NK-92 (cell line): Measurements from ENCODE around the gene AMH.
"Not testable (repeated sequence)": the region's sequence is repeated elsewhere in the genome, so short reads cannot be mapped to it uniquely, and the experiment has no call there.

Experiments
- DNase-seq: peaks from one replicate; lab custom pipeline; 2025; ENCODE audit not compliant: unreplicated experiment; lab: John Stamatoyannopoulos, UW

AMH gene

DNA sequence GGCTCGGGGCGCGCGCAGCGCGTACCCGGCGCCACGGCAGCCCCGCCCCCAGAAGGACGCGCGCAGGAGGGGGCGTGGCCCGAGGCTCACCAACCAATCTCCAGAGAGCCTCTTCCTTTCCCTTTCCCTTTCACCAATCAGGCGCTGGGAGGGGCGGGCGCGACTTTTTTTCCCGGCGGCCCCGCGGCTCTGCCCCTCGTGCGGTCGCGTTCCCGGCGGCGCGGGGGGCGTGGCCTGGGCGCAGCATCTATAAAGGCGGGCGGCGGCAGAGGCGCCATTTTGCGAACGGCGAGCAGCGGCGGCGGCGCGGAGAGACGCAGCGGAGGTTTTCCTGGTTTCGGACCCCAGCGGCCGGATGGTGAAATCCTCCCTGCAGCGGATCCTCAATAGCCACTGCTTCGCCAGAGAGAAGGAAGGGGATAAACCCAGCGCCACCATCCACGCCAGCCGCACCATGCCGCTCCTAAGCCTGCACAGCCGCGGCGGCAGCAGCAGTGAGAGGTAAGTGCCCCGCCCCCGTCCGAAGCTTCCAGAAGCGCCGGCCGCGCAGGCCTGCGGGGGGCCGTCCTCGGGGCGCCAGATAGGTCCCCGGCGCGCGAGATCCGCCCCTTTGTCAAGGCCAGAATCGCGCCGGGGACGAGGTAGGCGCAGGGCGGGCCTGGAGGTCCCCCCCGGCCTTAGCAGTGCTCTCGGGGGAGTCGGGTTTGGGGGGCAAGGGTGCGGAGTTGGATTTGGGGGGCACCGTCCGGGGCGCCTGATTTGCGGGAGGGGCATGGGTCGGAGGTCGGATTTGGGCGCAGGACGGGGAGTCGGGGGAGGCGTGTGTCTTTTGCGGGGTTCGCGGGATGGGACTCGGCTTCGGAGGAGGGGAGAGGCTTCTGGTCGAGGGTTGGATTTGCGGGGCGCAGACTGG is 20.4 kb downstream of the AMH start:
- DNase-seq = peak; percentile 76

DNA sequence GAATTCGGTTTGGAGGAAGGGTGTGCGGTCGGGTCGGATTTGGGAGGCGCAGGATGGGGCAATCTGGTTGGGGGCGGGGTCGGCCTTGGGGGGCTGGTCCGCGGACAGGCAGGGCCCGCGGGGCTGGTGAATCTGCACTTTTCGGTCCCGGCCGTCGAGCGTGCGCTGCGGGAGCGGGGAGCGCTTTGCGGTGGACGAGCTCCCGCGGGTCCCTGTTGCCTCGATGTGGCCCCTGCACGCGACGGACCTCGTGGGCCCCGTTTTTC is 21.0 kb downstream of the AMH start:
- no peak for DNase-seq

GRCh38 chr19:2270423-2271233 is 21.5 kb downstream of the AMH start:
- DNase-seq = no peak

- no peak for DNase-seq
Measured at GRCh38 chr19:2271234-2272103, 22.3 kb downstream of the AMH start.

- DNase-seq = no peak
Measured at GRCh38 chr19:2273356-2274184, 24.4 kb downstream of the AMH start.

- no peak for DNase-seq
Measured at GRCh38 chr19:2274185-2274711, 25.1 kb downstream of the AMH start.

- DNase-seq = no peak
Measured at GRCh38 chr19:2274931-2275535, 25.9 kb downstream of the AMH start.

DNA sequence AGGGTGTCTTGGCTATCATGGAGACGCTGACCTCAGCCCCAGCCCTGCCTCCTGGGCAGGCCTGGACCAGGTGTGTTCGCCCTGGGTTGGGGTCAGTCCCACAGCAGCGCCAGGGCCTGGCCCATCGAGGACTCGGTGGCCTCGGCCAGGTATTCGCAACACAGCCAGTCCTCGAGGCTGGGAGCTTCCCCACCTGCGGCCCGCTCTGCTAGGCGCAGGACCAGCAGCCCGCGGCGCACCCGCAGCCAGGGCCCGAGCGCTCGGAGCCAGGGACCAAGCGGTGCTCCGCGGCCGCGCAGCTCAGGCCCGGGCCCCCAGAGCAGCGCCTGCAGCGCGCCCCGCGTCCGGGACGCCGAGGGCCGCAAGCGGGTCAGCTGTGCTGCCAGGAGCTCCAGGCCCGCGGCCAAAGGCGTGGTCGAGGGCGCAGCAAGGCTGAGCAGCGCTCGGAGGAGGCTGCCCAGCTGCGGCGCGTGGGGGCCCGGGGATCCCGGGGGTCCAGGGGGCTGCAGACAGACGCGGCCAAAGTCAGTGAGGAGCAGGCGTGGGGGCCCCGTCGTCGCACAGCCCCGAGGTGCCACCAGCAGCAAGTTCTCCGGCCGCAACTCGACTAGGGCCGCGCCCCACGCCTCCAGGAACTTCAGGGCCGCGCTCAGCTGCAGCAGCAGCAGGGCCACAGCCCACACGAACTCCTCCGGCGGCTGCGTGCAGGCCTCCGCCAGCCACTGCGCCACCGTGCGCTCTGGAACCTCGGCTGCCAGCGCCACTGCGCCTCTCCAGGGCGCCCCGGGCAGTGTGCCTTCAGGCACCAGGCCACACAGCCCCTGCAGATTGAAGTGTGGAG is 26.7 kb downstream of the AMH start:
- no peak for DNase-seq

DNA sequence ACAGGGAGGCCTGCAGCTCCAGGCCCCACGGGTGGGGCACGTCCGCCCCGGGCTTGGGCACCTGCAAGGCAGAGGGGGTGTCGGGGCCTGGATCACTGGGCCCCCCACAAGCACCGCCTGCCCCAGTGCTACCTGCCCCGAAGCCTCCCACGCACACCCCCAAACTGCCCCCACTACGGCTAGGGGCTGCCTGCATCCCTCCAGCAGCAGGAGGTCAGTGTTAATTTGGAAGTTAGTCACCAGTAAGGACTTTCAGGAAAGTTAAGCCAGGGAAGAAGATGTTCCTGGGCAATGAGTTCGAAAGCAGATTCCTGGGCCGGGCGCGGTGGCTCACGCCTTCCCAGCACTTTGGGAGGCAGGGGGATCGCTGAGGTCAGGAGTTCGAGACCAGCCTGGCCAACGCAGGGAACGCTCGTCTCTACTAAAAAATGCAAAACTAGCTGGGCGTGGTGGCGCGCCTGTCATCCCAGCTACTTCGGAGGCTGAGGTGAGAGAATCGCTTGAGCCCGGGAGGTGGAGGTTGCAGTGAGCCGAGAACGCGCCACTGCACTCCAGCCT is 27.4 kb downstream of the AMH start:
- DNase-seq = no peak

DNA sequence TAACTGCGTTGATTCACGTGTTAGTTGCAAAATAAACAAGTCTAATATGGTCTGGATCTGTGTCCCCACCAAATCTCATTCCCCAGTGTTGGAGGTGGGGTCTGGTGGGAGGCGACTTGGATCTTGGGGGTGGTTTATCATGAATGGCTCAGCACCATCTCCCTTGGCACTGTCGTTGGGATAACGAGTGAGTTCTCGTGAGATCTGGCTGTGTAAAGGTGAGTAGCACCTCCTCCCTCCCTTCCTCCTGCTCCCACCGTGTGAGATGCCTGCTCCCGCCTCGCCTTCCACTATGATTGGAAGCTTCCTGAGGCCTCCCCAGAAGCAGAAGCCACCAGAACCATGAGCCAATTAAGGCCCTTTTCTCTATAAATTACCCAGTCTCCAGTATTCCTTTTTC is 28.0 kb downstream of the AMH start:
- no peak for DNase-seq

- DNase-seq = no peak
Measured at GRCh38 chr19:2278459-2279158, 29.5 kb downstream of the AMH start.

- DNase-seq = no peak
Measured at GRCh38 chr19:2280633-2281264, 31.6 kb downstream of the AMH start.

DNA sequence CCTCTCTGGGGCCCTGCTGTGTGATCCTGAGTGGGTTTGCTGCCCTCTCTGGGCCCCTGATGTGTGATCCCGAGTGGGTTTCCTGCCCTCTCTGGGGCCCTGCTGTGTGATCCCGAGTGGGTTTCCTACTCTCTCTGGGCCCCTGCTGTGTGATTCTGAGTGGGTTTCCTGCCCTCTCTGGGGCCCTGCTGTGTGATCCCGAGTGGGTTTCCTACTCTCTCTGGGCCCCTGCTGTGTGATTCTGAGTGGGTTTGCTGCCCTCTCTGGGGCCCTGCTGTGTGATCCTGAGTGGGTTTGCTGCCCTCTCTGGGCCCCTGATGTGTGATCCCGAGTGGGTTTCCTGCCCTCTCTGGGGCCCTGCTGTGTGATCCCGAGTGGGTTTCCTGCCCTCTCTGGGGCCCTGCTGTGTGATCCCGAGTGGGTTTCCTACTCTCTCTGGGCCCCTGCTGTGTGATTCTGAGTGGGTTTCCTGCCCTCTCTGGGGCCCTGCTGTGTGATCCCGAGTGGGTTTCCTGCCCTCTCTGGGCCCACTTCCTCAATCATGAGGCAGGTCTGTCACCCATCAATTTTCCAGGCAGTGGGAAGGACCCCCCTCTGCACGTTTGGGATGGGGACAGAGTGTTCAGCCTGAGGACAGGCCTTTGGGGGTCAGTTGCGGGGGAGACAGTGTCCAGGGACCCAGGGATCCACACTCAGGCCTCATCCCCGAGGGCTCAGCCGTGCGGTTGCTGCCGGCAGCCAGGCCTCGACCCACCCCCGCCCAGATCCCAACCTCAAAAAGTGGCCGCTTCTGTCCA is 32.3 kb downstream of the AMH start:
- not testable (repeated sequence) for DNase-seq

- no peak for DNase-seq
Measured at GRCh38 chr19:2282062-2282861, 33.1 kb downstream of the AMH start, which contains the start of gene PEAK3. Gene PEAK3 (minus strand): TSS chr19:2282175. CDS start chr19:2280931, 1,244 bp downstream.

GRCh38 chr19:2282862-2283237 is 33.7 kb downstream of the AMH start:
- DNase-seq = no peak
